ACHN (cell line): ENCODE results near the gene FBXW4.

Experiments used
- DNase-seq: peaks from one replicate; pipeline ENCODE4 v3.0.0-alpha.2; 2015
- in situ Hi-C: cut with HindIII; loops from 2 replicates; pipeline ENCODE4 v1.10.0; 2017; ENCODE audit warnings: low sequenced_read_pairs, low pct_ligation_motif_present, low pct_unique_long_range_greater_than_20kb

The FBXW4 gene

DNA sequence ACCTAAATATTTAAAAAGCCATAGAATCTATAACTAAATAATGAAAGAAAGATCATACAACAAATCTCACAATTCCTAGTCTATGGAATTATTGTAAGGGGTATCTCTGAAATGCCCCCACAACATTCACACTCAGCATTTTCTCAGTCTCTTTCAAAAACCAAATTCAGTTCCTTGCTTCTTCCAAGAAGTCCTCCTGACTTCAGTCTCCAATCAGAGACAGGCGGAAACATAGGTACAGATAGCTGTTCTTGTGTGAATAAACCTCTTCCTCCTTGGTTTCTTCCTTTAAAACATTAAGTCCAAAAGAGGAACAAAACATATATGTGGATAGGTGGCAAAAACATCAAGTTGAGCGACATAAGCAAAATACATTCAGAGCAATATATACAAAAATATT, 13.9 kb upstream of the FBXW4 start:
- in situ Hi-C loops: no loop called here
- no peak for DNase-seq

DNA sequence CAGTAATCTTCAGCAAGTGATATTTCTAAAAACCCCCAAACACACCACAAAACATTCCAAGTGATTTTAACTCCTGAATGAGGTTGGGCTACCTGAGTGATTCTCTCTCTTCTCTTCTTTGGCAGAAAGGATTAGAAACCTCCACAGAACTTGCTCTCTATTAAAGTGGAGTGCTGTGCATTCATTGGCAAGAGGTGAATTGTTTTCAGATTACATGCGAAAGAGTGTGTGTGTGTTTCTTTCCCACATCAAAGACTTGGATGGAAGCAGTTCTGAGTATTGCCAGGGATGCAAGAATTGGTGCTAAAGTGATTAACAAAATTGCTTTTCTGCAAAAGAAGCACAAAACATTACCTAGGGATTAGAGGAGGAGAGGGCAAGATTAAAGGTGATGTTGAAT, 13.1 kb upstream of the FBXW4 start:
- in situ Hi-C loops: no loop called here

DNA sequence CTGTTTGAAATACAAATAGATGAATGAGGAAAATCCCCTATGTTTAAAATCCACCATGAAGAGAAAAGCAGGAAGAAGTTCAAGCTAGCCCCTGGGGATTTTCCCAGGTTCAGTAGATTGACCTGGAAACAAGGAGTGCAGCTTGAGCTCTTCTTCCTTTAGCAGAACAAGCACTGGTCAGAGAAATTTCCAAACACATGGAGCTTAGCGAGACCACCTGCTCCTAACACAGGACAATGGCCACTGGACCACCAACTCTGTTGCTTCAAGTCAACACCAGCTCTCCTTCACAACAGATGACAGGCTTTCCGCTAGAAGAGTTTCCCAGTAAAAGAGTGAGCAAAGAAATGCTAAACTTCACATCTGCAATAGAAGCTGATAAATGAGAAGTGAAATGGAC, 9.4 kb upstream of the FBXW4 start:
- in situ Hi-C loops: no loop called here
- no peak for DNase-seq

More for the DNA sequence above, 13.1 kb upstream of the FBXW4 start:
- no peak for DNase-seq

- DNase-seq: no peak
- in situ Hi-C loops: no loop called here
Observed at GRCh38 chr10:101696632-101697031, 1.7 kb upstream of the FBXW4 start.

DNA sequence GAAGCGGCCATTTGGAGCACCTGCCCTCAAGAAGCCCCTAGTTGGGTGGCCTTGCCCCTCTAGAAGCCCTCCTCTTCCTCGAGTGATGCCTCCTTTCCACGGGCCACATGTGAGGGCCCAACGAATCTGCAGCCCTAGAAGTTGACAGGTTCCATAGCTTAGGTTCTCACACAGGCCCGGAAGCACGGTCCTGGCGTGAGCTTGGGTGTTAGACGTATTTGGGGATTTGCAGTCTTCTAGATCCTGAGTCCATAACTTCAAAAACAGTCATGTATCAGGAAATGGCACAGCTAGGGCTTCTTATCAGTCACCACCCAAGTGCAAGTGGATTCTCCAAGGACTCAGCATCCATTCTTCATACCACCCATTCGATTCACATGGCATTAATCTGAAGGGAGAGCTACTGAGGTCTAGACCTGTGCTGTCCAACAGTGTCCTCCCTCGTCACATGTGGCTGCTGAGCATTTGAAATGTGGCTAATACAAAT, 477 bp upstream of the FBXW4 start:
- DNase-seq: no peak
- in situ Hi-C loops: no loop called here

- DNase-seq: peak; percentile 58
- in situ Hi-C loops: no loop called here
Observed at GRCh38 chr10:101693978-101694673, 844 bp downstream of the FBXW4 start.

DNA sequence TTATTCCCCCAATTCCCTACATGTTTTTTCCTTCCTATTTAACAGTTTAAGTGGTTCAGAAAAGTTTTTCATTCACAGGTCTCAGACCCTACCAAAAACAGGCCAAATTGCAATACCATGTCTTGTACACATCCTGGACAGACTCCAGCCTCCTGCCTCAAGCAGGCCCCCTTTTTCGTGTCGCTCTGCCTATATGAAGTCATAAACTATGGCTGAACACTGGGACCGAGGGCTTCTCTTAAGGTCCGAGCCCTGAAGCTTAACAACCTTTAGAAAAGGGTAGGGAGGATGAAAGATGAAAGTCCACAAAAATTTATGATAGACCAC, 1.4 kb downstream of the FBXW4 start:
- in situ Hi-C loops: no loop called here
- DNase-seq: peak; percentile 54

DNA sequence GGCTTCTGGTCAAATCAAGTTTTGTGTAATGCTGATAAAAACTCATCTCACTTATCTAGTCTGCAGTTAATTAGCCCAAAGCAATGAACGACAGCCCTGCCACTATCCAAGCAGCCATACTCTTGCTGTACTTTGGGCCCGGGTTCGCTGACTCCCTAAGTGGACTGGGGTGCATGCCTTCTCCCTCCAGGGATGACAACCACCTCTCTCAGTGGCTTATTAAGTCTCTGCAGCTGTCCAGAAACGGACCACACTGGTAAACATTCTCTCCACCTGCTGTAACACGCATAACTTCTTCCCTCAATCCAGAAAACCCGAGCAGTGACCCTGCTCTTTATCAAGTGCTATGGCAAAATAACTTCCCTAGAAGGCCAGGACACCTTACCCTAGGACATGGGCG, 3.9 kb downstream of the FBXW4 start:
- DNase-seq: no peak
- in situ Hi-C loops: no loop called here

GRCh38 chr10:101690461-101690860, 4.5 kb downstream of the FBXW4 start:
- in situ Hi-C loops: no loop called here
- DNase-seq: no peak

DNA sequence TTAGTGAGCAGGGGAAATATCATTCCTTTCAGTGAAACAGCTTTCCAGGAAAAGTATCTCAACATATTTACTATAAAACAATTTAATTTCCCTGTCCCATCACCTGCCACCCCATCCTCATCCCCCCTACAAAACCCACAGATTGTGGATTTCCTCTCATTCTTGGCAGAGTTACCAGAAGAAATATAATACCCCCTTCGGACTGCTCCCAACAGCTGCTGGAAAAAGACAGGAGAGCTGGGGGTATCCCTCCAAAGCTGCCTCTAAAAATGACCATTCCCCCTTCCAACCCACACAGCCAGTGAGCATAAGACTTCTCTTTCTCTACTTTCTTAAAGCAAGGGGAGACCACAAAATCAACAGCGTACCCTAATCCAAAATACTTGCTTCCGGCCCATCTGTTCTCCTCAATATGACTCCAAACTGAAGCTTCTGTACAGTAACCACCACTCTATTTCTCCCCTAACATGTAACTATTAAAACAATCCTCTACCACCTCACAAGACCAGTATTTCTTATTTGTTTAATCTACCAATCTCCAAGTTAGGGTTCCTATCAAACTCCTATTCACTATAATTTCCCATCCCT, 7.8 kb downstream of the FBXW4 start:
- no peak for DNase-seq
- in situ Hi-C loops: no loop called here

GRCh38 chr10:101686133-101686925, 8.6 kb downstream of the FBXW4 start:
- DNase-seq: no peak
- in situ Hi-C loops: no loop called here

GRCh38 chr10:101684782-101685181, 10.2 kb downstream of the FBXW4 start:
- no peak for DNase-seq
- in situ Hi-C loops: no loop called here

DNA sequence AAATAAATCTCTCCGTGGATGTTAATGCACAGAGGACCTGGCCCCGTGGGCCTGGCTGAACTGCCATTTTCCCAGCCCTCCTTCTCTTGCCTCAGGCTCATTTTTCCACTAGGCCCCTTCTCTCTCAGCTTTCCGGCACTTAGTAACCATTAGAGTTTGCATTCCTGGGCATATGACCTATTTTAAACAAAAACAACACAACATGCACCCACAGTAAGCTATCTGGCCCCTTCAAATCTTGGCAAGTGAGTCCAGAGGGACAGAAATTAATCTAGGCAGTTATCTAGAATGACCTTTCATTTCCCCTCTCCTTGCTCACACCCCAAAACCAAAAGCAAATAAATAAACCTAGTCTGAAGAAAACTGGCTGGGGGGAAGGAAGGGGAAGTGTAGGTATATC, 11.7 kb downstream of the FBXW4 start:
- in situ Hi-C loops: no loop called here
- no peak for DNase-seq

- peak; percentile 45 for DNase-seq
- in situ Hi-C loops: no loop called here
Observed at GRCh38 chr10:101682172-101682825, 12.7 kb downstream of the FBXW4 start.

DNA sequence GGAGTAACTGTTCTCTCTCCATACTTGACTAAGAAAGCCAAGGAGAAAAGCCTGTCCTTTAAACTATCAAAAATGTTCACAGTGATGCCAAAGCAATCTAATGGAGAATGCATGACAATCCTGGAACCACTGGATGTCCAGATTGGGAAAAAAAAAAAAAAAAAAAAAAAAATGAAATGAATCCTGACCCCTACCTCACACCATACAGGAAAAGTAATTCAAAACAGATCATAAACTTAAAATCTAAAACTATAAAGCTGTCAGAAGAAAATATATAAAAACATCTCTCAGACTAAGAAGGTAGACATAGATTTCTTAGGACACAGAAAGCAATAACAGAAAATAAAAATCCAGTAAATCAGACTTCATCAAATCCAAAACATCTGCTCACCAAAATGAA, 18.4 kb downstream of the FBXW4 start:
- in situ Hi-C loops: no loop called here
- no peak for DNase-seq

DNA sequence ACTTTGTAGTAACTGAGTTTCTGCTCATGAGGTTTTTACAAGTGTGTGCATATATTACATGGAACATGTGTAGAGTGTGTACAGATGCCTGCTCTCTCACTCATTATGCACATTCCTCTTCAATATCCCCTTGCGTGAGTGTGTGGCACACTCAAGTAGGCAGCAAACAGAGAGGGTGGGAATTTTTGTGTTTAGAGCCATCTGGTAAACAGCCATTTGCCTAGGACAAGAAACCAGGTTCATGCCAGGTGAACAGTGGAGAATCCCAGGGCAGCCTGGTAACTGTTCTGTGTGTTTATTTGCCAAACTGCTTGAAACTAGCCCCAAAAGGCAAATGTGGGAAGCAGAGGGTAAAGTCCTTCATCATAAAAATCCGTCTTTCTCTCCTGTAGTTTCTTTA, 19.9 kb downstream of the FBXW4 start:
- DNase-seq: no peak
- in situ Hi-C loops: no loop called here

- in situ Hi-C loops: no loop called here
- DNase-seq: no peak
Observed at GRCh38 chr10:101672536-101672935, 22.4 kb downstream of the FBXW4 start.

- DNase-seq: no peak
- in situ Hi-C loops: no loop called here
Observed at GRCh38 chr10:101671453-101671852, 23.5 kb downstream of the FBXW4 start.

GRCh38 chr10:101670635-101671034, 24.3 kb downstream of the FBXW4 start:
- in situ Hi-C loops: no loop called here
- DNase-seq: no peak
